DND-41 (cell line): Measurements from ENCODE around the gene ECSCR.
"Not testable (repeated sequence)": the region's sequence is repeated elsewhere in the genome, so short reads cannot be mapped to it uniquely, and the experiment has no call there.

ENCODE experiments used
- ATAC-seq: fragments of 200-7000 bp; cut with Tn5 transposase; 3 replicates; pipeline ENCODE4 v1.9.1; 2021; ENCODE audit warnings: low read depth; ENCODE audit not compliant: insufficient read depth
- DNase-seq: peaks from one replicate; pipeline ENCODE4 v3.0.0-alpha.2; 2020
- H2AFZ ChIP-seq: 2 replicates; pipeline ENCODE4 v1.6.0; 2012; ENCODE audit warnings: low read depth, low read length
- H3K27ac ChIP-seq: 2 replicates; pipeline ENCODE4 v1.5.1; 2012; ENCODE audit warnings: low read length, inconsistent platforms
- H3K27me3 ChIP-seq: fragments of 200-600 bp; sonication (generic); 2 replicates; pipeline ENCODE4 v1.6.0; 2012; ENCODE audit warnings: low read length, mild to moderate bottlenecking, inconsistent platforms; ENCODE audit not compliant: insufficient read depth, poor library complexity
- H3K36me3 ChIP-seq: 2 replicates; pipeline ENCODE4 v1.5.1; 2012; ENCODE audit warnings: low read length, inconsistent platforms; ENCODE audit not compliant: insufficient read depth
- H3K4me1 ChIP-seq: 2 replicates; pipeline ENCODE4 v1.5.1; 2012; ENCODE audit warnings: mild to moderate bottlenecking, low read length; ENCODE audit not compliant: insufficient read depth
- H3K4me2 ChIP-seq: 2 replicates; pipeline ENCODE4 v1.6.0; 2012; ENCODE audit warnings: mild to moderate bottlenecking, moderate library complexity, low read length, inconsistent platforms; ENCODE audit not compliant: insufficient read depth
- H3K4me3 ChIP-seq, 2 experiments: fragments of 200-600 bp in 1 of 2; shearing (Covaris generic) in 1 of 2; 2 replicates each; pipeline ENCODE4 v1.5.1; 2012 to 2016; ENCODE audit warnings: inconsistent platforms in 2 of 2, low read length in 2 of 2, mild to moderate bottlenecking in 2 of 2, low read depth in 1 of 2, moderate library complexity in 1 of 2
- H3K79me2 ChIP-seq: 2 replicates; pipeline ENCODE4 v1.6.0; 2012; ENCODE audit warnings: low read length, inconsistent platforms; ENCODE audit not compliant: insufficient read depth
- H3K9ac ChIP-seq: 2 replicates; pipeline ENCODE4 v1.6.0; 2012; ENCODE audit warnings: low read depth, mild to moderate bottlenecking, inconsistent platforms, low read length, moderate library complexity
- H3K9me3 ChIP-seq: 2 replicates; pipeline ENCODE4 v1.5.1; 2012; ENCODE audit warnings: low read length, moderate library complexity, mild to moderate bottlenecking, inconsistent platforms; ENCODE audit not compliant: insufficient read depth, severe bottlenecking
- H4K20me1 ChIP-seq: 2 replicates; pipeline ENCODE4 v1.6.0; 2012; ENCODE audit warnings: low read length; ENCODE audit not compliant: insufficient read depth
- CTCF ChIP-seq: IDR thresholded peaks from 2 replicates; pipeline ENCODE4 v1.5.1; 2012; ENCODE audit warnings: borderline replicate concordance, low read length, moderate library complexity, mild to moderate bottlenecking; ENCODE audit not compliant: poor library complexity, severe bottlenecking; ENCODE audit errors: extremely low read depth
- EZH2 ChIP-seq: IDR thresholded peaks from 3 replicates; pipeline ENCODE4 v1.6.1; 2012; ENCODE audit warnings: borderline replicate concordance, low read depth, mild to moderate bottlenecking, moderate library complexity, low read length, inconsistent platforms; ENCODE audit not compliant: severe bottlenecking

The ECSCR gene

GRCh38 chr5:139446956-139447779, 15.4 kb downstream of the ECSCR start:
- no peaks in the 10 kb centered on the region for H3K27me3 ChIP-seq
- H3K4me1 ChIP-seq = peaks cover 12% of the 10 kb centered on the region
- no peak overlapping the region for H3K9ac ChIP-seq
- H3K4me3 ChIP-seq = no peak overlapping the region
- no peaks in the 10 kb centered on the region for H3K79me2 ChIP-seq
- DNase-seq (no peak), ATAC-seq (no peak)
- H3K4me2 ChIP-seq = no peak overlapping the region
- no peak overlapping the region for H2AFZ ChIP-seq
- no peaks in the 10 kb centered on the region for H3K36me3 ChIP-seq
- H3K27ac ChIP-seq = no peak overlapping the region
- no peak for TF ChIP-seq EZH2
- no peak for TF ChIP-seq CTCF
- H4K20me1 ChIP-seq = no peaks in the 10 kb centered on the region
- H3K9me3 ChIP-seq = no peaks in the 10 kb centered on the region

- TF ChIP-seq EZH2 (no peak), CTCF (no peak)
- Histone ChIP-seq H3K79me2 (no peaks in the 10 kb centered on the region), H2AFZ (no peak overlapping the region), H4K20me1 (no peaks in the 10 kb centered on the region), H3K9ac (no peak overlapping the region), H3K4me3 (no peak overlapping the region), H3K4me1 (peaks cover 12% of the 10 kb centered on the region), H3K4me2 (no peak overlapping the region), H3K9me3 (no peaks in the 10 kb centered on the region), H3K36me3 (no peaks in the 10 kb centered on the region), H3K27me3 (no peaks in the 10 kb centered on the region), H3K27ac (no peak overlapping the region)
- no peak for ATAC-seq
- no peak for DNase-seq
Observed at GRCh38 chr5:139445325-139446170, 17.0 kb downstream of the ECSCR start.

GRCh38 chr5:139443831-139444453, 18.6 kb downstream of the ECSCR start:
- no peaks in the 10 kb centered on the region for H4K20me1 ChIP-seq
- peaks cover 20% of the 10 kb centered on the region for H3K4me1 ChIP-seq
- H3K4me2 ChIP-seq = no peak overlapping the region
- DNase-seq (no peak), ATAC-seq (no peak)
- no peaks in the 10 kb centered on the region for H3K9me3 ChIP-seq
- H3K27me3 ChIP-seq = no peaks in the 10 kb centered on the region
- H3K4me3 ChIP-seq = no peak overlapping the region
- peak overlapping the region; percentile 34; the same call in 1 of the 2 replicates for H3K27ac ChIP-seq
- H3K36me3 ChIP-seq = no peaks in the 10 kb centered on the region
- H2AFZ ChIP-seq = peak overlapping the region; percentile 63
- TF ChIP-seq EZH2 (no peak), CTCF (no peak)
- no peaks in the 10 kb centered on the region for H3K79me2 ChIP-seq
- H3K9ac ChIP-seq = no peak overlapping the region

- not testable (repeated sequence) for H3K79me2 ChIP-seq, H3K4me2 ChIP-seq, H3K9ac ChIP-seq, H3K9me3 ChIP-seq, H4K20me1 ChIP-seq, ATAC-seq, H2AFZ ChIP-seq, H3K27ac ChIP-seq, H3K27me3 ChIP-seq, DNase-seq, H3K36me3 ChIP-seq, H3K4me3 ChIP-seq
- peaks cover 27% of the 10 kb centered on the region for H3K4me1 ChIP-seq
Observed at GRCh38 chr5:139440416-139440815, 22.1 kb downstream of the ECSCR start.
